GM21717 (cell line): ENCODE data around the gene FRMD4B.
A peak's percentile ranks its signal among the peaks of the same experiment; 100 is the strongest.

Experiments
- ATAC-seq: cut with Tn5 transposase; IDR thresholded peaks from one replicate; pipeline ENCODE4 v1.9.1; 2021; ENCODE audit warnings: mild to moderate bottlenecking, moderate library complexity; ENCODE audit not compliant: unreplicated experiment

Gene FRMD4B

DNA sequence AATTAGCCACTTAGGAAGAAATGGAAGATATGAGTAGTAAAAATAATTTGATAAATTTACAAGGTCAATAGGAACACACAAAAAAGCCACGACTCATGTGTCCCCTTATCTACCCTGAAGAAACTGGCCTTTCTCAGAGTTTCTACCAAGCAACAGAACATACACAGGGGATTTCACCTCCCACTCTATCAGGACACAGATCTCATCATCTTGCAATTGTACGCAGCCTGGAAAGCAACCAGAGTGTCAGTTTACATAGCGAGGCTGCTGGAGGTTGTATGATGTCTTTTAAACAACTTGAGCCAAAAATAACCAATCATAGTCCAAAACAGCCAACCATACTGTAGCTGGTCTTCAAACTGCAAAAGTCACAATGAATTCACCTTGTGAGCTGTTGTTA, 243.8 kb downstream of the FRMD4B start:
- ATAC-seq: no peak

DNA sequence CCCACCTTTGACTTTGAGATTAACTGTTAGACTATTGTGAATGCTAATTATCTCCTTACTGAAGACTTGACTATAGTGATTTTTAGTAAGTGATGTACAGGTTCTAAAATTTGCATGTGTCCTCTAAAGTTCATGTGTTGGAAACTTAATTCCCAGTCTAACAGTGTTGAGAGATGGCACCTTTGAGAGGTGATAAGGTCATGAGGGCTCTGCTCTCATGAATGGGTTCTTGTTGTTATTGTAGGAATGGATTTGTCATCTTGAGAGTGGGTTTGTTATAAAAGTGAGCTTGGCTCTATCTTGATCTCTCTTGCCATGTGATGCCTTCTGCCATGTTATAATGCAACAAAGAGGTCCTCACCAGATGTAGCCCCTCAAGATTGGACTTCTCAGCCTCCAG, 244.6 kb downstream of the FRMD4B start:
- no peak for ATAC-seq

DNA sequence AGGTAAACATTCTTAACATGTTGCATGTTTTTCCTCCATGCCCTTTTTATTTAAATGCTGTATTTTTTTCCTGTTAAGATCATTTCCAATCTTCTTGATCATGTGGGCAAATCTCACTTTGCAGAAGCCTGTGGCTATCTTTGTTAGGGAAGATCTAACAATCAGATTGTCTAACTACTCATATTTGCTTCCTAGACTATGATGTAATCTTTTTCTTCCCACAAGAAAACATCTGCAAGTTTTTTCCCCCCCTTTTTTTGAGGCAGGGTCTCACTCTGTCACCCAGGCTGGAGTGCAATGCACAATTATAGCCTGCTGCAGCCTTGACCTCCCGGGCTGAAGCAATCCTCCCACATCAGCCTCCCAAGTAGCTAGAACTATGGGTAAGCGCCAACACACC, 248.5 kb downstream of the FRMD4B start:
- ATAC-seq: no peak

DNA sequence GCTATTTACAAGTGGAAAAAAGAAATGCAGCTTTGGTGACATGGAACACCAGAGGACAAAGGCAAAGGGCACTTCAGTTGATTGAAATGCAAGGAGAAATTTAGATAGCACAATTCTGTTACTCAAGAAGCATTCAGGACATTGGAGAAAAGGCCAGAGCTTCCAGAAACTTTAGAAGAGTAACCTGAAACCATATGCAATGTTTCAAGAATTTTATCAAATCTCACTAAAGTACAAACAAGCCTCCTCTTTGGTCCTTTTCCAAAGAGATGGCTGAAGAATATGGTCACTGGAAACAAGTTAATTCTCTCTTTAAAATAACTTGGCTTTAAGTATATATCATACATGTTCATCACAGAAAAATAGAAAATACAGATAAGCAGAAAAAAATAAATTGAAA, 248.9 kb downstream of the FRMD4B start:
- ATAC-seq: no peak

DNA sequence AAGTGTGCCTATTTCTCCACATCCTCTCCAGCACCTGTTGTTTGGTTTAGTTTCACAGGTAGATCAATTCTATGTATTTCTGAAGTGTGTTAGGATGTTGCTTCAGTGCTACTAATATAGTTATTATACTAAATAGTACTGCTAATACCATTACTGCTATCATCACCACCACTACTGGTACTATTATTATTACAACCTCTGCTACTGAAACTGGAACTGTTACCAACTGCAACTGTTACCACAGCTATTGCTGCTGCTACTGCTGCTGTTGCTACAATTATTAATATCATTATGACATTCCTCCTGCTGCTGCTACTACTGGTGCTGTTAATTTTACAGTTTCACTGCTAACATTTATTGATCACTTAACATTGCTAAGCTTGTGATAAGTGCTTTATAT, 255.2 kb downstream of the FRMD4B start:
- peak; percentile 78 for ATAC-seq

DNA sequence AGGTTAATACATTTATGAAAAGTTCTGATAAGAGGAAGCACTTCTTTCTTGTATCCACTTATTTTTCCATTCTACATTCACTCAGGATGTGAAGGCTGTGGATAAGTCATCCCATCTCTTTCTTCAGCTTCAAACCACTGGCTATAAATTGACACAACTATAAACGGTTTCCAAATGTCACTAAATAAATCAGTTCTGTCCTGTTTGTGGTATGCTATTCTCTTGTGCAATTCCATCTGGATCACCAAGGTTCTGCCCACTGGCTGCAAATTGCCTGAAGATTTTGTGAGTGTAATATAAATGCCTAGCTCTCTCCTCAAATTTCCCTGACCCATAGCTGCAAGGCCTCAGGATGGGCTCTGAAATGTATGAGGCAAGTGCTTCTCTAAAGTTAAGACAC, 256.4 kb downstream of the FRMD4B start:
- no peak for ATAC-seq

DNA sequence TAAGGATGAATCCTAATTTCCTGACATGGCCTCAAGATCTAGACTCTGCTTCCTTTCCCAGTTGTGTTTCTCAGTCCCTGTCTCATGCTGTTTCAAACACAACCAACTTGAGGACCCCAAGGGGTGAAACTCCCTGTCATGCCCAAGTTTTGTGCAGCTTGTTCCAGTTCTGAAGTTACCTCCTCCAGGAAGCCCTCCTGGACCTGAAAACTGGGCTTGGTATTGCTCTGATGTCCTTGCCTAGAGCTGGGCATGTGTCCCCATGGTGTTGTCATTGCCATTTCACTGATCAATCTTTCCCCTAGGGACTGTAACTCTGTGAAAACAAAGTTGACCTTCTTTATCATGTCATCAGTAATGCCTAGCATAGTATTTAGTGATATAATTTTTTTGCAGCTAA, 257.4 kb downstream of the FRMD4B start:
- no peak for ATAC-seq

DNA sequence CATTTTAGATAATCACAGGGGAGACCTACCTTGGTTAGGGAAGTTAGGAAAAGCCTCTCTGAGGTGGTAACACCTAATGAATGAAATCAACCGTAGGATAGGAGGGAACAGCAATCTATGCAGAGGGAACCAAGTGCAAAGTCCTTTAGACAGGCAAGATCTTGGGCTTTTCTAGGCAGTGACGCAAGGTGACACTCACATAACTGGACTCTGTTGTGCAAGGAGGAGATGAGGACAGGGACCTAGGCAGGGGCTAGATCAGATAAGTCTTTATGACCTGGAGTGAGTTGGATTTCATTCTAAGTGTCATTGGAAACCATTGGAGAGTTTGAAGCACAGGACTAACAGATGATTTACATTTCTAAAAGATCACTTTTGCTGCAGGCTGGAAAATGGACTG, 258.9 kb downstream of the FRMD4B start:
- no peak for ATAC-seq

DNA sequence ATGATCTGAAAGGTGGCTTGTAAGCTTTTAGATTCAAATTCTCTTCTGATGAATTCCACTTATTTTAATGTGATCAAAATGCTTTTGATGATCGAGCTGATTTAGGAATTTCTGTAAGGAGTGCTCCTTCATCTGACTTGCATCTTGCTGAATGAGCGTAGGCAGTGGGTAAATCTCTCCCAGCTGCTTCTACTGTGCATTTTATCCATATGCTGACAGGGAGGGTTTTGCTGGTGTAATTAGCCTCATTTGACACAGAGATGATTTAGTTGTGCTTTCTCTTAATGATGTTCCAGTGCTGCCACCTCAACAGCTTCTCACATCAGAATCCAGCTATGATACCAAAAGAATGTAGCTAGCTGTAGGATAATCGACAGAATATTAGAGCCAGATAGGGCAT, 259.7 kb downstream of the FRMD4B start:
- no peak for ATAC-seq

DNA sequence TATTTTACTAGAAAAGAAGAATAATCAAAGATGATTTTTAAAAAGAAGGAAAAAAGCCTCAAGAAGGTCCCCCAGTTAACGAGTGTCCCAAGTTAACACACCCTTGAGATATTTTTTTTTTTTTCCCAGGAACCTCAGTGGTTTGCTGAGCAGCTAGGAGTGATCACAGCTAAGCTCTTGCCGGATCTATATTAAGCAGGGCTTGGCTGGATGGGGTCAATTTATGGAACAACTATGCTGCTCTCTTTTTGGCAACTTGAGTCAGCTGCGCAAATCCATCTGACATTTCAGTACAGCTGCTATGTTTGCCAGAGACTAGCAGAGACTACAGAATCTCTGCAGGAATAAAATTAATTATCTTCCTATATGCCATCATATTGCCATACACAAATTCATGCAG, 263.5 kb downstream of the FRMD4B start, which contains the start of gene LMOD3:
LMOD3 (minus strand) TSS at position 193 of the 400 bp plus-strand sequence. CDS start 209 bp downstream, outside the sequence.
- no peak for ATAC-seq

DNA sequence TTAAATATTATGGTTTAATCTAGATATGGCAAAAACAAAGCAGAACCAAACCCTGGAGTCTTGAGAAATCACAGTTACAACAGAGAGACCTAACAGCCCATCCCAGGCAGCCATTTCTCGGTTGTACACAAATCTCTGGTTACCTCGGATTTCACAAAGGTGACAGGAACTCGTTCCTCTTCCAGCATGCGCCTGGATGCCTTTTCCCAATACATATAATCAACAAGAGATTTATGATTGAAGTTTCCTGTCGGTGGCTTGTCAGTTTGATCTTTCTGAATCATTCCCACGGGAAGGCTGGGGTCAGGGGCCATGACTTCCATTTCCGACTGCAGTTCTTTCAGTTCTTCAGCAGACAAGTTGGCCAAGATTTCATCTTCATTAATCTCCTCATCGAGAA, 263.9 kb downstream of the FRMD4B start:
- ATAC-seq: no peak

DNA sequence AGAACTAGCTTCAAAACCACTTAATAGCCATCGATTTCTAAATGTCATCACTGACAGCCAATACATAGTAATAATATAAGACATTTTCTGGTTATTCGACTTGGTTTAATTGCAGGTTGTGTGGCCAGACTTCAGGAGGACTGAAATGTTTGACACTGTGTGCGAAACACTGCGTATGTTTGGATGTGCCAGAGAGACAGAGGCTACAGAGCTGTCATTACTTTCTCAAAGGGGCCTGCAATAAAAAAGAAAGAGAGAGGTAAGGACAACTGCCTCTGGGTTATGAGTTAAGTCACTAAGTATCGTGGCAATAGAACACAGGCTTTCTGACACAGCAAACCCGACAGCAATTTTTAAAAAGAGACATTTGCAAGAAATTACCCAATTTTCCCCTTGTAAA, 264.4 kb downstream of the FRMD4B start:
- no peak for ATAC-seq

DNA sequence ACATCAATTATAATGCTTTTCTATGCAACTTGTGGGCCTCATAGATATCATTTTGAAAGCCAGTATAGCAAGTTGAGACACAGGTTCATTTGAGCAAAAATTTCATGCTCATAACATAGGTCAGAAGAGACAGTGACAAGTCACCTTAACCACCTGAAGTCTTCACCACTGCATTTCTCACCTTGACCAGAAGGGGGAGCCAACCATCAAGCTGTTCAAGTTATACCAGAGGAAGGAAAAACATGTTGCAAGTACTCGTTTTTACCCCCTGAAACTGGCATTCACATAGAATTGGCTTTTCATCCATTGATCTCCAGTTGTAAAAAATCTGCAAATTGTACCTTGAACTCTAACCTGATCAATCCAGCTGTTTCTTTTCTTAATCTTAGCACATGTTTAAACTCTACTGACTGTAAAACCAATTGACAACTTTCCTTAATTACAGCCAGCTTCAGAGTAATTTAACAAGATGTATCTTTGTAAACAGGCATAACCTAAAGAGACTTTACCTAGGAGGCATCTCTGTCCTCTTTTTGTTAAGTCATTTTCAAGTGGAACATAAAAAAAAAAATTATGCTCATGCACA, 264.9 kb downstream of the FRMD4B start:
- ATAC-seq: peak; percentile 81
